ENCODE measurements around the gene MPPED2.

MPPED2 gene

DNA sequence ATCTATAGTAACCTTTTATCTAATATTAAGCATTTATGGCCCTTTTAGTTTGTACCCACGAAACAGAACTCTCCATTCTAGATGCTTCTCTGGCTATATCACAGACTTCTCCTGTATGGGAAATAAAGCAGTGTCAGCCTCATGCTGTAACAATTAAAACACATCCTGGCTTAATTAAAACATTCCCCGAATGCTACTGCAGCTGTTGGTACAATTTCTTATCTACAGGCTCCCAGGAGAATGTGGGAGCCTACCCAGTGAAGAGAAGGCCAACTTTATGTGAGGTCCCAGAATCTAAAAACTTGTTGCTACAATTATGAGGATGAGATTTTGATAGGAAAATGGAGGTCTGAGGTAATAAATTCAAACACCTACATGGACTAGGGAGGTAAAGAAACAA lies 83.8 kb downstream of the MPPED2 start:
- no peak for DNase-seq (ENCODE audit: low read depth)
- TF ChIP-seq POLR2A (IDR thresholded peaks at IDR 0.05; ENCODE audit: extremely low read depth, insufficient read length), result no peak
- no peak for TF ChIP-seq MYC (IDR thresholded peaks at IDR 0.05; ENCODE audit: low read depth, low read length)
- TF ChIP-seq, protein P1, sequence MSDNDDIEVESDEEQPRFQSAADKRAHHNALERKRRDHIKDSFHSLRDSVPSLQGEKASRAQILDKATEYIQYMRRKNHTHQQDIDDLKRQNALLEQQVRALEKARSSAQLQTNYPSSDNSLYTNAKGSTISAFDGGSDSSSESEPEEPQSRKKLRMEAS (IDR thresholded peaks at IDR 0.05; ENCODE audit: low read depth, low read length), result no peak
- TF ChIP-seq, protein P2, sequence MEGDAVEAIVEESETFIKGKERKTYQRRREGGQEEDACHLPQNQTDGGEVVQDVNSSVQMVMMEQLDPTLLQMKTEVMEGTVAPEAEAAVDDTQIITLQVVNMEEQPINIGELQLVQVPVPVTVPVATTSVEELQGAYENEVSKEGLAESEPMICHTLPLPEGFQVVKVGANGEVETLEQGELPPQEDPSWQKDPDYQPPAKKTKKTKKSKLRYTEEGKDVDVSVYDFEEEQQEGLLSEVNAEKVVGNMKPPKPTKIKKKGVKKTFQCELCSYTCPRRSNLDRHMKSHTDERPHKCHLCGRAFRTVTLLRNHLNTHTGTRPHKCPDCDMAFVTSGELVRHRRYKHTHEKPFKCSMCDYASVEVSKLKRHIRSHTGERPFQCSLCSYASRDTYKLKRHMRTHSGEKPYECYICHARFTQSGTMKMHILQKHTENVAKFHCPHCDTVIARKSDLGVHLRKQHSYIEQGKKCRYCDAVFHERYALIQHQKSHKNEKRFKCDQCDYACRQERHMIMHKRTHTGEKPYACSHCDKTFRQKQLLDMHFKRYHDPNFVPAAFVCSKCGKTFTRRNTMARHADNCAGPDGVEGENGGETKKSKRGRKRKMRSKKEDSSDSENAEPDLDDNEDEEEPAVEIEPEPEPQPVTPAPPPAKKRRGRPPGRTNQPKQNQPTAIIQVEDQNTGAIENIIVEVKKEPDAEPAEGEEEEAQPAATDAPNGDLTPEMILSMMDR (IDR thresholded peaks at IDR 0.05; ENCODE audit: low read depth, low read length), result no peak
- H3K4me3 ChIP-seq (ENCODE audit: low read depth, low read length), result no peak overlapping the region

DNA sequence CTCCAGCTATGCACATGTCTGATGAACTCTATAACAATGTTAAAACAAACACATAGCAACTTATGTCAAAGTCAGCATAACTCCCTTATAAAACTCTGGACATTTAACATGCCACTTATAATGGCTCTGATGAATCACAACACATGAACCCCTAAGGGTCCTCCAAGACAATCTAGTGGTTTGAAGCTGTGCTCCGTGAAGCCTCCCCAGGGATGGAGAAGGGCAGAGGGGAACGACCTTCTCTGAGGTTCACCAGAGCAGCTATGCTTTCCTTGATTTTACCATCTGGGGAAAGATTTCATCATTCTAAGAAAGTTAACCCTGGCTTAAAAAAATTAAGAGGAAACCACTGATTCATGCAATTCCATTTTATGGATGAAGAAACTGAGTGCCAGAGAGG lies 84.4 kb downstream of the MPPED2 start:
- no peak for TF ChIP-seq POLR2A (IDR thresholded peaks at IDR 0.05; ENCODE audit: extremely low read depth, insufficient read length)
- TF ChIP-seq, protein P2 (IDR thresholded peaks at IDR 0.05; ENCODE audit: low read depth, low read length), result no peak
- TF ChIP-seq MYC (IDR thresholded peaks at IDR 0.05; ENCODE audit: low read depth, low read length), result no peak
- TF ChIP-seq, protein P1 (IDR thresholded peaks at IDR 0.05; ENCODE audit: low read depth, low read length), result no peak
- no peak overlapping the region for H3K4me3 ChIP-seq (ENCODE audit: low read depth, low read length)
- no peak for DNase-seq (ENCODE audit: low read depth)

DNA sequence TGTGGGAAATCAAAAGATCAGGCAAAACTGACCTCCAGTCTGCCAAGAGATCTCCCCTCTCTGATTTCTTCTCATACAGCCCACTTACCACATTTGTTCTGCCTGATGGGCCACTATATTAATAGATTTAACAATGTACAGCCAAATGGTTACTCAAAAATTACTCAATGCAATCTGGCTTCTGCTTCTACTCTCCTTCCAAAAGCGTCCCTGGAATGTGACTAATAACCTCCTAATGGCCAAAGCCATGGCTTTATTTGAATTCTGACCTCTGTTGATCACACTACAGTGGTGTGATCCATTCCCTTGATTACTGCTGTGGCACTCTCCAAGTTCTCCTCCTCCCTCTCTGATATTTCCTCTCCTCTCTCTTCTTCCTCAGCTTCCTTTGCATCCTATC lies 86.2 kb downstream of the MPPED2 start:
- H3K4me3 ChIP-seq (ENCODE audit: low read depth, low read length), result no peak overlapping the region

DNA sequence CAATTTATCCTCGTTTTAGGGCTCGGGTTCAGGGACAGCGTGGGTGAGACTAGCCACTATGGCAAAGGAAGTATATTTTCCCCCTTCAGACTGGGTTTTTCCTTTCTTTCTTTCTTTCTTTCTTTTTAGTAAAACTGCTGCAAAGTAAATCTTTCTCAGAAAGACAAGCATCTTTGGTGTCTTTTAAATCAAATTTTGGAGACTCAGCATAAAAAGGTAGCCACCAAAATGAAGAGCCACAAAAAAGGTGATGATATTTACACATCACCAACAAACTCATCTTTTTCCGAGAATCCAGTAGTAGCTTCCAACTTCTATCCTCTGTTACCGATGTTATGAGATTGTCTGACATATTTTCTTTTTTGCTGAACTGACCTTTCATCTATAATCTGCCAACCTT lies 88.6 kb downstream of the MPPED2 start:
- H3K4me3 ChIP-seq (ENCODE audit: low read depth, low read length), result no peak overlapping the region
- DNase-seq (ENCODE audit: low read depth), result no peak
- TF ChIP-seq, protein P1 (IDR thresholded peaks at IDR 0.05; ENCODE audit: low read depth, low read length), result no peak
- TF ChIP-seq, protein P2 (IDR thresholded peaks at IDR 0.05; ENCODE audit: low read depth, low read length), result no peak
- no peak for TF ChIP-seq MYC (IDR thresholded peaks at IDR 0.05; ENCODE audit: low read depth, low read length)
- no peak for TF ChIP-seq POLR2A (IDR thresholded peaks at IDR 0.05; ENCODE audit: extremely low read depth, insufficient read length)

More for the DNA sequence above, 86.2 kb downstream of the MPPED2 start:
- no peak for DNase-seq (ENCODE audit: low read depth)
- TF ChIP-seq, protein P2 (IDR thresholded peaks at IDR 0.05; ENCODE audit: low read depth, low read length), result no peak
- TF ChIP-seq, protein P1 (IDR thresholded peaks at IDR 0.05; ENCODE audit: low read depth, low read length), result no peak
- no peak for TF ChIP-seq POLR2A (IDR thresholded peaks at IDR 0.05; ENCODE audit: extremely low read depth, insufficient read length)

DNA sequence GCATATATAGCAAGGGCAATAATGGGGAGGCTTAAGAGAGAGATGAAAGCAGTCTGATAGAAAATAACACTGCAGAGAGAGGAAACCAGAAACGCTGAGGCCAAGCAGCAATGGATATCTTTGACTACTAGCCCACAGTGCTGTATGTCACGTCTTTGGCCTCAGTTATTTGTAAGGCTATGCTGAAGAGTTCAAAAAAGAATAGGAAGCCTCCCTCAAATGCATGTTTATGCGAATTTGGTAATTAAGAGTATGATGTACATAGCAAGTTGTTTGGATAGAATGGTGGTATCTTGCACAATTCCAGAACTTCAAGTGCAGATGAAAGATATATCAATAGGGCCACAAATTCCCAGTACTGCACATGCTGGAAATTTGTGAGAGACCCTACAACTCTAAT lies 89.2 kb downstream of the MPPED2 start:
- TF ChIP-seq MYC (IDR thresholded peaks at IDR 0.05; ENCODE audit: low read depth, low read length) (no peak), POLR2A (IDR thresholded peaks at IDR 0.05; ENCODE audit: extremely low read depth, insufficient read length) (no peak)
- TF ChIP-seq, protein P2 (IDR thresholded peaks at IDR 0.05; ENCODE audit: low read depth, low read length), result no peak
- TF ChIP-seq, protein P1 (IDR thresholded peaks at IDR 0.05; ENCODE audit: low read depth, low read length), result no peak
- H3K4me3 ChIP-seq (ENCODE audit: low read depth, low read length), result no peak overlapping the region
- DNase-seq (ENCODE audit: low read depth), result no peak

GRCh38 chr11:30495437-30495836 lies 90.7 kb downstream of the MPPED2 start:
- no peak for DNase-seq (ENCODE audit: low read depth)
- TF ChIP-seq POLR2A (IDR thresholded peaks at IDR 0.05; ENCODE audit: extremely low read depth, insufficient read length) (no peak), MYC (IDR thresholded peaks at IDR 0.05; ENCODE audit: low read depth, low read length) (no peak)
- TF ChIP-seq, protein P2 (IDR thresholded peaks at IDR 0.05; ENCODE audit: low read depth, low read length), result no peak
- TF ChIP-seq, protein P1 (IDR thresholded peaks at IDR 0.05; ENCODE audit: low read depth, low read length), result no peak
- H3K4me3 ChIP-seq (ENCODE audit: low read depth, low read length), result no peak overlapping the region
